Natural killer cell (primary cell): ENCODE measurements around the gene JMJD1C. TPM values are rescaled to one million over a fixed set of nuclear protein-coding genes. Genes with fewer than 3 reads are reported as not detected.

Source experiments
- ATAC-seq, 3 donors: fragments of 150-1000 bp in 2 of 3; fragments of 200-7000 bp in 1 of 3; cut with Tn5 transposase; 1 replicate in 1 of 3; 2 replicates in 2 of 3; pipeline ENCODE4 v1.10.0; 2021; ENCODE audit warnings: mild to moderate bottlenecking in 2 of 3, moderate library complexity in 2 of 3
- DNase-seq, 2 donors: peaks; one replicate each; pipeline versions ENCODE4 v3.0.0 to v3.0.0-alpha.2; 2013 to 2021; ENCODE audit warnings: mixed read lengths in 1 of 2
- H3K27ac ChIP-seq: one replicate; pipeline ENCODE4 v1.5.1; 2013; ENCODE audit warnings: mild to moderate bottlenecking, low read length
- H3K27me3 ChIP-seq: one replicate; pipeline ENCODE4 v1.6.1; 2013; ENCODE audit warnings: low read length; ENCODE audit not compliant: control insufficient read depth, insufficient read depth
- H3K36me3 ChIP-seq: one replicate; pipeline ENCODE4 v1.6.1; 2013; ENCODE audit warnings: low read length; ENCODE audit not compliant: control insufficient read depth, insufficient read depth
- H3K4me1 ChIP-seq: one replicate; pipeline ENCODE4 v1.6.1; 2013; ENCODE audit warnings: low read length; ENCODE audit not compliant: control insufficient read depth, insufficient read depth
- H3K4me3 ChIP-seq: one replicate; pipeline ENCODE4 v1.5.1; 2013; ENCODE audit warnings: low read length
- H3K9me3 ChIP-seq: one replicate; pipeline ENCODE4 v1.6.1; 2013; ENCODE audit warnings: low read length; ENCODE audit not compliant: control insufficient read depth, insufficient read depth
- H3K27ac Mint-ChIP-seq, 2 donors: one replicate each; pipeline ENCODE4 v1.8.0; 2022; ENCODE audit warnings: mild to moderate bottlenecking in 2 of 2, mixed read lengths in 2 of 2, moderate library complexity in 1 of 2
- H3K27me3 Mint-ChIP-seq, 2 donors: one replicate each; pipeline ENCODE4 v1.8.0; 2022; ENCODE audit warnings: low read depth in 2 of 2, mixed read lengths in 2 of 2
- H3K36me3 Mint-ChIP-seq: one replicate; pipeline ENCODE4 v1.8.0; 2022; ENCODE audit warnings: mixed read lengths
- H3K4me1 Mint-ChIP-seq, 2 donors: one replicate each; pipeline ENCODE4 v1.8.0; 2022; ENCODE audit warnings: mixed read lengths in 2 of 2
- H3K4me3 Mint-ChIP-seq: one replicate; pipeline ENCODE4 v1.8.0; 2022; ENCODE audit warnings: mild to moderate bottlenecking, moderate library complexity, mixed read lengths
- H3K9me3 Mint-ChIP-seq, 2 donors: one replicate each; pipeline ENCODE4 v1.8.0; 2022; ENCODE audit warnings: mixed read lengths in 2 of 2
- CTCF ChIP-seq: fragments of 200-600 bp; IDR thresholded peaks from one replicate; pipeline ENCODE4 v1.8.0; 2022; ENCODE audit warnings: antibody characterized with exemption
- WGBS: methylation state at CpG from one replicate; pipeline ENCODE4 v1.1.7; 2013; ENCODE audit warnings: missing lambda C conversion rate; ENCODE audit not compliant: insufficient coverage; 5-methylcytosine and 5-hydroxymethylcytosine counted together
- intact Hi-C: fragments of 100-400 bp; cut with micrococcal nuclease; formaldehyde crosslinking; loops from one replicate; pipeline ENCODE4 v1.14.2; 2022
- total RNA-seq, 4 donors: library from RNA; stranded (reverse); fragments of 120-200 nt in 1 of 4; gene quantifications; one replicate each; pipeline versions ENCODE4 v1.2.3 to v1.2.4, GENCODE V29; 2013 to 2022

The JMJD1C gene
- total RNA-seq, 3 donors from 2014 or later (not counting 1 experiment from before 2014, with no cell fraction given) = 125 to 208 (median 156) TPM

- H3K9me3 ChIP-seq = no peaks in the 10 kb centered on the region
- no peak overlapping the region for H3K4me3 ChIP-seq
- H3K4me1 Mint-ChIP-seq = peaks cover 12 to 22% of the 10 kb centered on the region in 2 donors
- no peak overlapping the region for H3K4me3 Mint-ChIP-seq
- peak; percentile 82 for TF ChIP-seq CTCF
- no peaks in the 10 kb centered on the region for H3K9me3 Mint-ChIP-seq
- H3K27me3 Mint-ChIP-seq = no peaks in the 10 kb centered on the region
- H3K27ac Mint-ChIP-seq = no peak overlapping the region
- H3K27ac ChIP-seq = no peak overlapping the region
- H3K4me1 ChIP-seq = no peaks in the 10 kb centered on the region
- peak; percentile 75 to 86 (median 78) for ATAC-seq
- H3K36me3 ChIP-seq = peaks cover 22% of the 10 kb centered on the region
- no peaks in the 10 kb centered on the region for H3K36me3 Mint-ChIP-seq
- H3K27me3 ChIP-seq = no peaks in the 10 kb centered on the region
- peak in 1 of 2 donors; percentile 92 for DNase-seq
- intact Hi-C loops = loop anchor here (1.0 to 5.0 kb wide), 6 partner anchors 74 to 721 kb away; no protein-coding TSS in a partner anchor
- 81% methylated on average over 3 of the region's 3 CpGs for WGBS
Observed at GRCh38 chr10:63157845-63158624, 307.7 kb downstream of the JMJD1C start.

GRCh38 chr10:63156236-63156635 lies 309.5 kb downstream of the JMJD1C start:
- Histone ChIP-seq H3K27me3 (no peaks in the 10 kb centered on the region), H3K4me1 (no peaks in the 10 kb centered on the region), H3K27ac (no peak overlapping the region), H3K9me3 (no peaks in the 10 kb centered on the region), H3K36me3 (peaks cover 34% of the 10 kb centered on the region), H3K4me3 (no peak overlapping the region)
- no peak for DNase-seq
- H3K4me3 Mint-ChIP-seq = no peak overlapping the region
- no peak for TF ChIP-seq CTCF
- intact Hi-C loops = loop anchor here (5.0 kb wide), 1 partner anchor 544 kb away; no protein-coding TSS in a partner anchor
- ATAC-seq = no peak
- H3K27ac Mint-ChIP-seq = no peak overlapping the region
- H3K36me3 Mint-ChIP-seq = peaks cover 1% of the 10 kb centered on the region
- no peaks in the 10 kb centered on the region for H3K27me3 Mint-ChIP-seq
- H3K4me1 Mint-ChIP-seq = peaks cover 6 to 15% of the 10 kb centered on the region in 2 donors
- WGBS = 100% methylated on average over 1 of the region's 2 CpGs
- no peaks in the 10 kb centered on the region for H3K9me3 Mint-ChIP-seq

- Mint-ChIP-seq H3K36me3 (peaks cover 6% of the 10 kb centered on the region), H3K27me3 (no peaks in the 10 kb centered on the region), H3K4me3 (no peak overlapping the region), H3K27ac (no peak overlapping the region), H3K4me1 (peaks cover 6 to 15% of the 10 kb centered on the region in 2 donors), H3K9me3 (no peaks in the 10 kb centered on the region)
- intact Hi-C loops = loop anchor here (5.0 kb wide), 1 partner anchor 543 kb away; no protein-coding TSS in a partner anchor
- ATAC-seq = no peak
- no peak for TF ChIP-seq CTCF
- peaks cover 38% of the 10 kb centered on the region for H3K36me3 ChIP-seq
- H3K4me1 ChIP-seq = no peaks in the 10 kb centered on the region
- no peaks in the 10 kb centered on the region for H3K27me3 ChIP-seq
- H3K27ac ChIP-seq = no peak overlapping the region
- no peak overlapping the region for H3K4me3 ChIP-seq
- DNase-seq = no peak
- no peaks in the 10 kb centered on the region for H3K9me3 ChIP-seq
- WGBS = 86% methylated on average over 8 of the region's 8 CpGs
Observed at GRCh38 chr10:63155388-63156020, 310.3 kb downstream of the JMJD1C start.
